HK-2 (cell line): ENCODE measurements around the gene GTF2F1.
"Not testable (repeated sequence)": the region's sequence is repeated elsewhere in the genome, so short reads cannot be mapped to it uniquely, and the experiment has no call there.

Experiments used
- DNase-seq: peaks from one replicate; pipeline ENCODE4 v3.0.0-alpha.2; 2018; ENCODE audit not compliant: unreplicated experiment

Gene GTF2F1, protein sequence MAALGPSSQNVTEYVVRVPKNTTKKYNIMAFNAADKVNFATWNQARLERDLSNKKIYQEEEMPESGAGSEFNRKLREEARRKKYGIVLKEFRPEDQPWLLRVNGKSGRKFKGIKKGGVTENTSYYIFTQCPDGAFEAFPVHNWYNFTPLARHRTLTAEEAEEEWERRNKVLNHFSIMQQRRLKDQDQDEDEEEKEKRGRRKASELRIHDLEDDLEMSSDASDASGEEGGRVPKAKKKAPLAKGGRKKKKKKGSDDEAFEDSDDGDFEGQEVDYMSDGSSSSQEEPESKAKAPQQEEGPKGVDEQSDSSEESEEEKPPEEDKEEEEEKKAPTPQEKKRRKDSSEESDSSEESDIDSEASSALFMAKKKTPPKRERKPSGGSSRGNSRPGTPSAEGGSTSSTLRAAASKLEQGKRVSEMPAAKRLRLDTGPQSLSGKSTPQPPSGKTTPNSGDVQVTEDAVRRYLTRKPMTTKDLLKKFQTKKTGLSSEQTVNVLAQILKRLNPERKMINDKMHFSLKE

DNA sequence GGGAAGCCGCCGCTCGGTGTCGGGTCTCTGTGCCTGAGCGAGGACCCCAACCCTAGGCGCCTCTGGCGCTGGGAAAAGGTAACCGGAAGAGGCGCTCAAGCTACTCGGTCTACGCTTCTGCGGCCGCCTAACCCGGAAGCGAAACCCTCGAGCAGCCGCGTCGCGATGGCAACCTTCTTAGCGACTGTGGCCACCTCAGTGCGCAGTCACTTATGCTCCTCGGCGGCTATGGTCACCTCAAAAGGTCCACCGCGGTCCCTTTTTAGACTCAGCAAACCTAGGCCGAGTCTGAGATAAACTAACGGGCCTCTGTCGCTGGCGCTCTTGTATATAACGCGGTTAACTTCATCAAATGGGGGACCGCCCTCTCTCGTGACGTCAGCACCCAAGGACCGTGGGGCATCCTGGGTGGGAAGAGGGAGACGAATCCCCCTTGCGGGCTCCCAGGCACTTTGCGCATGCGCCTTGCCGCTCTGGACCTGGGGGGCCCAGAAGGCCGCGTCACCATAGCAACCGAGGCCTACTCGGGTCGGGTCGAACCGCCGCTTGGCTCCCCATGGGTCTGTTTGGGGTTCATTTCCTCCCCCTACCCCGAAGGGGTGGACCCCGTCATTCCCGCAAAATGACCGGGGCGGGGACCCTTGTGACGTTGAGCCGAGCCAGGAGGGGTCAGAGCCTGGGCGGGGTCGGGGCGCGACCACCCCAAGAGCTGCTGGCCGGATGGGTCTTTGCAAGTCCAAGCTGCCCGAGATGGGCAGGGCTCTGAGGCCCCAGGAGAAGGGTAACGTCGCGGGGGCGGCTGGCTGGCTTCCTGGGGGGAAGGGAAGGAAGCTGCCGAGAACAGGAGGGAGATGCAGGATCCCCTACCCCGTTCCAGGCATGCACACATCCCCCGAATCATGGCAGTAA is at the start of gene GTF2F1:
TSS of gene GTF2F1 (minus strand) at position 91 of the 909 bp plus-strand sequence. CDS start 169 bp downstream, outside the sequence.
- DNase-seq: peak; percentile 89

GRCh38 chr19:6442087-6442688 is 49.2 kb upstream of the GTF2F1 start:
- DNase-seq: no peak

DNA sequence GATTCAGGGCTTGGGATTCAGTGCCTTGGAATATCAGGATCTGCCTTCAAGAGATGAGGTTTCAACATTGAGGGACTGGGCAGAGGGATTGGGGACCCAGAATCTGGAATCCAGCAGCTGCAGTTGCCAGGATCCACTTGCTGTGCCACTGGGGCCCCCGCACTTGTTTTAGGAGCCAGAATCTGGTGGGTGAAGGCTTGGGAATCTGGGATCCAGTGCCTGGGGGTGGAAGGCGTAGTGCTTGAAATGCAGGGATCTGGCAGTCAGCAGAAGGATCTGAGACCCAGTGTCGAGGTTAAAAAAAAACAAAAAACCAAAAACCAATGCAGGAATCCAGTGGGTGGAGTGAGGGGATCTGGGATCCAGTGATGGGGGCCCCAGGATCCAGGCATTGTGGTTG is 47.9 kb upstream of the GTF2F1 start:
- DNase-seq: no peak

DNA sequence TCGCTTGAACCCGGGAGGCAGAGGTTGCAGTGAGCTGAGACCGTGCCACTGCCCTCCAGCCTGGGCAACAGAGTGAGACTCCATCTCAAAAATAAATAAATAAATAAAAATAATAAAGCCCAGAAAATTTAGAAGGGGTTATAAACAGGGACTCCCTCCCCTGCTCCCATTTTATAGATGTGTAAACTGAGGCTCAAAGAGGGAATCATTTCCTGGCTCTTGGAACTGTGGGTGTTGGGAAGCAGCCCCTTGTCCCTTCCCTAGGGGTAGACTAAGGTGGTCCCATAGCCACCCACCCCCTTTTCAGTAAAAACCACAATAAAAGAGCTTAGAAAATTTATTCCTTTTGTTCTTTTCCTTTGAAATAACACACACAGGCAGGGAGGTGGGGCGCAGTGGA is 46.8 kb upstream of the GTF2F1 start:
- DNase-seq: no peak

DNA sequence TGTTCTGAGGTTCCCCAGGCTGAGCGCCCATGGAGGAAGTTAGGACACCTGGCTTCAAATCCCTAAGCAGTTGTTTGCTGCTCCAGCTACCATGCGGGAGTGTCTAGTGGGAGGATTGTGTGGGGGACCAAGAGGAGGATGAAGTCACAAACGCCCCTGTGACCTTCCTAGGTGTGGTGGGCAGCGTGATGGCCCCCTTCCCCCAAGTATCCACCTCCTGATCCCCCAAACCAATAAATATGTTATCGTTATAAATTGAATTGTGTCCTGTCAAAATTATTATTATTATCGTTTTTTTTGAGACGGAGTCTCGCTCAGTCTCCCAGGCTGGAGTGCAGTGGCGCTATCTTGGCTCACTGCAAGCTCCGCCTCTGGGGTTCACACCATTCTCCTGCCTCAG is 40.7 kb upstream of the GTF2F1 start, which contains the start of gene SLC25A41:
TSS of gene SLC25A41 (minus strand) at position 101 of the 400 bp plus-strand sequence. CDS start at position 31, 70 bp downstream.
- no peak for DNase-seq

- no peak for DNase-seq
Measured at GRCh38 chr19:6433165-6433564, 40.2 kb upstream of the GTF2F1 start.

DNA sequence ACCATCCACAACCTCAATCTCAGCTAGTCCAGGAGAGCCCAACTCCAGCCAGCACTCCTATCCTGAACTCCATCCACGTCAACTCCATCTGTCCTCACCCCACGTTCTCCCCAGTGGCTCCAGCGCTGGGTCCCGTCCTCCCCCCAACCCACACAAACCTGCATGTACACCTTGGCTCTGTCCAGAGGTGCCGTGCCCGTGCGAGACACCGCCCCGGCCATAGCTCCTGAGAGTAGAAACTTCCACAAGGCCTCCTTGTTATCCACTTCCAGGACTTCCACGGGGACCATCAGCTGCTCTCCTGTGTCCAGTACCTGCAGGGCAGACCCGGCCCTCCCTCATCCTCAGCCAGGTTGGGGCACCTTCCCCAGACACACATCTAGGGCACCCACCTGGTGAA is 38.9 kb upstream of the GTF2F1 start:
- no peak for DNase-seq

- no peak for DNase-seq
Measured at GRCh38 chr19:6429419-6430221, 36.7 kb upstream of the GTF2F1 start.

DNA sequence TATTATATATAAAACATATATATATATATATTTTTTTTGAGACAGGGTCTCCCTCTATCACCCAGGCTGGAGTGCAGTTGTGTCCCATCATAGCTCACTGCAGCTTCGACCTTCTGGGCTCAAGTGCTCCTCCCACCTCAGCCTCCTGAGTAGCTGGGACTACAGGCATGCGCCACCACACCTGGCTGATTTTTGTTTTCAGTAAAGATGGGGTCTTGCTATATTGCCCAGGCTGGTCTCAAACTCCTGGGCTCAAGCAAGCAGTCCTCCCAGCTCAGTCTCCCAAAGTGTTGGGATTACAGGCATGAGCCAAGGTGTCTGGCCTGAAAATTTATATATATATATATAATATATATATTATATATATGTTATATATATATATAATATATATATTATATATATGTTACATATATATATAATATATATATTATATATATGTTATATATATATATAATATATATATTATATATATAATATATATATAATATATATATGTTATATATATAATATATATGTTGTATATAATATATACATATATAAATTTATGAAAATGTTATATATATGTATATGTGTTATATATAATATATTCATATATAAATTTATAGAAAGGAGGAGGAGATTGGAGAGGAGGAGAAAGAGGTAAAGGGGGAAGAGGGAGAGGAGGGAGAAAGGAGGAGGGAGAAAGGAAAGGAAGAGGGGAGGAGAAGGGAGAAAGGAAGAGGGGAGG is 35.9 kb upstream of the GTF2F1 start:
- DNase-seq: not testable (repeated sequence)

GRCh38 chr19:6427131-6427530 is 34.2 kb upstream of the GTF2F1 start:
- no peak for DNase-seq

DNA sequence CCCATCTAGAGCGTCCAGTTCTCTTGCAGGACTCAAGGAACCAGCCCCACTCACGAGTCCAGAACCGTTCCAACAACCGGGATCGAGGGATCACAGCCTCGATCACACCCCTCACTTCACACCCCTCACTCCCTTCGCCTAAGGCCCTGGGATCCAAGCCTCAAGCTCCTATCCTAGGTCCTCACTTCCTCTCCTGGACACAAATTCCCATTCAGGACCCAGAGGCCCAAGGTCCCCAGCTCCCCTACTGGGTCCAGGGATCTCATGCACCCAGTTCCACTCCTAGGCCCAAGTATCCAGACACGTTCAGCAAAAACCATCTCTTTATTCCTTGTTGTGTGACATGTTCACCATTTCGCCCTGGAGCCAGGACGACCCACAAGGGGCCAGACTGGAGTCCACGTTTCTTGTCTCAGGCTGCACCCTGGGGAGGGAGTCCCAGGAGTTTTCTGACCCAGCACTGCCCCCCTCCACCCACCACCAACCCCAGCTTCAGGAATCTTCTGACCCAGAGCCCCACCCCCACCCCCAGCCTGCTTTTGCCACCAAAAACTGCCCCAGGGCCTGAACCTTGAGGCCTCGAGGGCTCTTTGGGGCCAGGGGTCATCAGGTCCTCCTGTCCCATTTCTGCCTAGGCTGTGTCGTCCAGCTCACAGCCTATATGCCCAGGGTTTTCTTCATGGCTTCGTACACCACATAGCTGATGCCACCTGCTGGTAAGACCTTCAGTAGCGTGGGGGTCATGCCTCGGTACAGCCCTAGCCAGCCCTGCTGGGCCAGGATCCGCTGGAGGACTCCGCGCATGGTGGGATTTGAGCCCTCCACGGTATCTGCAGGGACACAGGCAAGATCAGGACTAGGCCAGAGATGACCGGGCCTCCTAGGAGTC is 33.0 kb upstream of the GTF2F1 start:
- peak; percentile 66 for DNase-seq

DNA sequence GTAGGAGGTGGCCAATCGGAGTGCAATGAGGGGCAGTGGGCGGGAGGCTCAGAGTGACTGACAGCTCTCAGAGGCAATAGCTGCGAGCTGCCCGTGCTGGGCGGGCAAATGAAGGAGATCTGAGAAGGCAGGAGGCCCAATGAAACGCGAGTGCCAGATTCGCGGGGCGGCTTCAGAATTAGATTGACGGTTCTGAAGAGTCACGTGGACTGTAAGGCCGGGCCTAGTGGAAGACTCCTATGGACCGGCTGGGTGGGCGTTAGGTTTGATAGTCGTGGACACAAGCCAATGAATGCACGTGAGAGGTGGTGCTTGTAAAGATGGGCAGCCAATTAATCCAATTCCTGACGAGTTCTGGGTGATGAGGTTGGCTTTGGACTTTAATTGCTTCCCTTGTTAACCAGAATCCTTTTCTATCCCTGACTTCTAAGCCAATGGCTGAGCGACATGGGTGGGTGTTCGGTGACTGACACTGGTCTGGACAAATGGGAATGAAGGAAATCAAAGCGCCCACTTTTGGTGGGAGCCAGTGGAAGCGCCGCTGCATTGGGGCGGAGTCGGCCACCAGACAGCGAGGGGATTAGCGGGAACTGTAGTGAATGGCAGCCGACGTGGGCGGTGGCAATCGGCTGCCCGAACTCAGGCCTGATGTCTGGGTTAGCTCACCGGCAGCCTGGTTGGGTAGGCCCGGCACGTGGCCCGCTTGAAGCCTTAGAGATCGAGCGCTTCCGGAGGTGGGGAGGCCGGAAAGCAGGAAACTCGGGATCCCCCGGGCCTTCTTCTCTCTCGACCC is 32.2 kb upstream of the GTF2F1 start:
- DNase-seq: peak; percentile 100

- no peak for DNase-seq
Measured at GRCh38 chr19:6424195-6424938, 31.4 kb upstream of the GTF2F1 start, which contains the start of gene KHSRP. Gene KHSRP, minus strand, starts transcription at chr19:6424811. Its CDS starts 110 bp downstream, at chr19:6424701.

DNA sequence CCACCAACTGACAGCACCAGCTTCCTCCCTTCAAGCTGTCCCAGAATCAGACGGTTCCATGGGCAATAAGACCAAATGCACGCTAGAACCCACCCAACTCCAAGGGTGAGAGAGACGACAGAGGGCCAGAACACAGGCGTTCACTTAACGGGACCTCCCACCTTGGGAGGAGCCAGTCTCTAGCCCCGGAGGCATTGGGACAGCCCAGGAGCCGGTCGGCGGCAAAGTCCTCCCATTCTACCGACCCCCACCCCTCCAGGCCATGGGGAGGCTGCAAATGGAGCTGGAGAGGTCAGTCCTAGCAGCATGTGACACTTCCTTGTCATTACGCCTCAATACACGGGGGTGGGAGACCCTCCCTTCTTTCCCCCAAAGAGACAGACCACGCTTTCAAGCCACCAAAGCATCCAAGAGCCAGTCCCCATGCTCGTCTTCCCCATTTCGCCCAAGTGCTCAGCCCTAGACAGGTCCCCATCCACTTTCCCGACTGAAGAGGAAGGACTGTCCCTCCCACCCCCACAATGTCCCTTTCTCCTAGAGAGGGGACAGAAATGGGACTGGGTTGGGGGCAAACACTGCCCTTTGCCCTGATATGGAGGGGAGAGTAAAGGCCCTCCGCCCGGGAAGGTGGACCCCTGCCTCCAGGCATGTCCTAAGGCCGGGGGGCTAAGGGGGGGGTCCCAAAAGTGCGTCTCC is 30.7 kb upstream of the GTF2F1 start:
- peak; percentile 41 for DNase-seq

DNA sequence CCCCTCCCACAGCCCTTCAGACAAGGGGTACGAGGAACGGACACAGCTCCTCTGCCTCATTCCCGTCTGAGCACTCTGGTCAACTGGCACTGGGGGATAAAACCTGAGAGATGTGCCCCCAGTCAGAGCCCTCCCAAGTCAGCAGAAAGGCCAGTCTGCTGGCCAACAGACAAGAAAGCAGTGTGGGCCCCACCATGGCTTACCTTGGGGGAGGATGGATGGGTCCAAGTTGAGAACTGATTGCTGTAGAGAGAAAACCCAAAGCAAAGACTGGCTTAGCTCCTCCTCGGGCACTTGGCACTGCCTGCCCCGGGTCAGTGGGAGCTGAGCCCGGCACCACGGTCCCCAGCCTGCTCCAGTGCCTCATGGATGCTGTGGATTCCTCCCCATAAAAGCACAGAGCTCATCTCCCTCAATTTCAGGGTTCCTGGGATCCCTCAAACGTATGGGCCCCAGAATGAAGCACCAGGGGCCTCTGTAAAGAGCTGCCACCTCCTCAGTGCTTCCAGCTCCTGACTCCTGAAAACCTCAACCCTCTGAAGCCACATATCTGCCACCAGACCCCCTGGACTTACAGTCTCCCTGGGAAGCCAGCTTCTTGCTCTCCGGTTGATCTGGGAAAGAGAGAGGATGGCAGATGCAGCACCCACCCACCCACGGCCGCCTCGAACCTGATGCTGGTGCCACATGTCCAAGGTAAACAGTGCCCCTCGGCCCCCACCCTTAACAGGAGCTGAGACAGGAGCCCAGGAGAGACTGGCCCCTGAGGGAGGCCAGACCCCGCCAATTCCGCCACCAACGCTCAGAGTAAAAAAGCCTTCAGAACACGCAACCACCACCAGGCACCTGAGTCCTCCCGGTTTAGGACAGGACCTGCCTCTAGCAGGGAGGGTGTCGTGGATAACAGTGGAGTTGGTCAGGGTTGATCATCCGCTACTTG is 28.4 kb upstream of the GTF2F1 start:
- no peak for DNase-seq

DNA sequence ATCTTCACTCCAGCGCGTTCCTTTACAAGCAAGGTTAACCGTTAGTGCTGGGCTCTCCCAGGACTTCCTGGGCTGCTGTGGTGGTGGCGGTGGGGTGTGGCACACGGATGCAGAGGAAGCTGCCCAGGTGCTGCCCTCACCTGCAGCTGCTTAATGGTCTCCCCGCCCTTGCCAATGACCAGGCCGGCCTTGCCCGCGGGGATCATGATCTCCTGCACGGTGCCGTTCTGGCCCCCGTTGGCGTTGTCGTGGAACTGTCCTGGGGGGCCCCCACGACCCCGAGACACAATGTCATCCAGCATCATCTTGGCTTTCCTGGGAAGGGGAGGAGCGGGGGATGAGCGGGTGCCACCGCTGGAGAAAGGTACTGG is 25.6 kb upstream of the GTF2F1 start:
- DNase-seq: no peak
